Brain microvascular endothelial cell (primary cell): ENCODE results near the gene TCERG1.

Experiments used
- DNase-seq: peaks from one replicate; pipeline ENCODE4 v3.0.0-alpha.2; 2020
- H3K27ac ChIP-seq: fragments of 250-450 bp; sonication (Bioruptor Pico); 2 replicates; pipeline ENCODE4 v1.5.1; 2020; ENCODE audit warnings: mild to moderate bottlenecking, moderate library complexity
- H3K27me3 ChIP-seq: fragments of 250-450 bp; sonication (Bioruptor Pico); replicated peaks from 2 replicates; pipeline ENCODE4 v1.5.1; 2020; ENCODE audit warnings: mild to moderate bottlenecking
- H3K36me3 ChIP-seq: fragments of 250-450 bp; sonication (Bioruptor Pico); replicated peaks from 2 replicates; pipeline ENCODE4 v1.5.1; 2020; ENCODE audit warnings: mild to moderate bottlenecking
- H3K4me3 ChIP-seq: 2 replicates; pipeline ENCODE4 v1.5.1; 2011; ENCODE audit warnings: low read depth, mild to moderate bottlenecking, control low read depth, low read length, moderate library complexity
- CTCF ChIP-seq: IDR thresholded peaks from 2 replicates; pipeline ENCODE4 v1.5.1; 2011; ENCODE audit warnings: low read depth, mild to moderate bottlenecking, moderate library complexity, low read length, control low read depth, inconsistent platforms; ENCODE audit errors: missing control alignments
- in situ Hi-C: cut with HindIII; loops from 2 replicates; pipeline ENCODE4 v1.10.0; 2017; ENCODE audit warnings: low sequenced_read_pairs, low pct_ligation_motif_present

Gene TCERG1

GRCh38 chr5:146510559-146511125 lies 63.5 kb downstream of the TCERG1 start:
- Histone ChIP-seq H3K36me3 (peaks cover 30% of the 10 kb centered on the region), H3K4me3 (no peak overlapping the region), H3K27ac (no peak overlapping the region), H3K27me3 (no peaks in the 10 kb centered on the region)
- in situ Hi-C loops = no loop called here
- no peak for TF ChIP-seq CTCF
- no peak for DNase-seq

- H3K27ac ChIP-seq = no peak overlapping the region
- H3K36me3 ChIP-seq = peaks cover 15% of the 10 kb centered on the region
- no peaks in the 10 kb centered on the region for H3K27me3 ChIP-seq
- in situ Hi-C loops = no loop called here
- no peak overlapping the region for H3K4me3 ChIP-seq
- TF ChIP-seq CTCF = no peak
- no peak for DNase-seq
Observed at GRCh38 chr5:146513462-146513861, 66.3 kb downstream of the TCERG1 start.

GRCh38 chr5:146514575-146514974 lies 67.4 kb downstream of the TCERG1 start:
- H3K27ac ChIP-seq = no peak overlapping the region

GRCh38 chr5:146515473-146516150 lies 68.5 kb downstream of the TCERG1 start:
- H3K27ac ChIP-seq = no peak overlapping the region
- peaks cover 2% of the 10 kb centered on the region for H3K36me3 ChIP-seq
- no peak overlapping the region for H3K4me3 ChIP-seq
- no peak for DNase-seq
- no peak for TF ChIP-seq CTCF
- H3K27me3 ChIP-seq = no peaks in the 10 kb centered on the region
- in situ Hi-C loops = no loop called here

More at GRCh38 chr5:146514575-146514974, 67.4 kb downstream of the TCERG1 start:
- no peak for TF ChIP-seq CTCF
- DNase-seq = no peak
- Histone ChIP-seq H3K36me3 (peaks cover 11% of the 10 kb centered on the region), H3K4me3 (no peak overlapping the region), H3K27me3 (no peaks in the 10 kb centered on the region)
- in situ Hi-C loops = no loop called here

GRCh38 chr5:146516151-146516475 lies 69.0 kb downstream of the TCERG1 start, which contains the start of gene GPR151:
GPR151 (minus strand) TSS chr5:146516190; CDS start chr5:146516113, 77 bp downstream.
- no peak within 1 kb of the TSS for H3K4me3 ChIP-seq
- no peak within 1 kb of the TSS for H3K27ac ChIP-seq
- H3K36me3 ChIP-seq = peaks cover 2% of the 10 kb centered on the region
- no peak for TF ChIP-seq CTCF
- no peak for DNase-seq
- in situ Hi-C loops = no loop called here
- H3K27me3 ChIP-seq = no peaks in the 10 kb centered on the region
